HepG2 (cell line): ENCODE results near the gene SLC12A5. TPM values are rescaled to one million over a fixed set of nuclear protein-coding genes. Genes with fewer than 3 reads are reported as not detected.

Source experiments
- CHCHD3 ChIP-seq: sonication (generic); formaldehyde crosslinking; IDR thresholded peaks from 2 replicates; pipeline ENCODE4 v1.8.0; 2022; ENCODE audit warnings: mild to moderate bottlenecking, missing genetic modification reagents, moderate library complexity
- HDAC1 ChIP-seq: sonication (generic); formaldehyde crosslinking; IDR thresholded peaks from 2 replicates; pipeline ENCODE4 v1.5.1; 2020; ENCODE audit warnings: mild to moderate bottlenecking, missing genetic modification reagents
- HOXD1 ChIP-seq: sonication (generic); formaldehyde crosslinking; IDR thresholded peaks from 2 replicates; pipeline ENCODE4 v1.5.0; 2020; ENCODE audit warnings: missing genetic modification reagents
- PBX3 ChIP-seq: sonication (generic); formaldehyde crosslinking; IDR thresholded peaks from 2 replicates; pipeline ENCODE4 v1.8.1; 2023; ENCODE audit warnings: missing genetic modification reagents, inconsistent platforms, borderline replicate concordance
- SSRP1 ChIP-seq: IDR thresholded peaks from 2 replicates; pipeline ENCODE4 v1.6.1; 2016; ENCODE audit warnings: control low read depth
- TSC22D2 ChIP-seq: sonication (generic); formaldehyde crosslinking; IDR thresholded peaks from 2 replicates; pipeline ENCODE4 v1.5.1; 2020; ENCODE audit warnings: missing genetic modification reagents, mild to moderate bottlenecking, borderline replicate concordance
- ZBTB14 ChIP-seq: sonication (generic); formaldehyde crosslinking; IDR thresholded peaks from 2 replicates; pipeline ENCODE4 v1.4.0; 2020; ENCODE audit warnings: missing genetic modification reagents
- ZNF20 ChIP-seq: sonication (generic); formaldehyde crosslinking; IDR thresholded peaks from 2 replicates; pipeline ENCODE4 v1.4.0; 2020; ENCODE audit warnings: mild to moderate bottlenecking, moderate library complexity, missing genetic modification reagents
- ZNF318 ChIP-seq: sonication (generic); formaldehyde crosslinking; IDR thresholded peaks from 2 replicates; pipeline ENCODE4 v1.4.0; 2020; ENCODE audit warnings: mild to moderate bottlenecking, missing genetic modification reagents
- ZNF33A ChIP-seq: sonication (generic); formaldehyde crosslinking; IDR thresholded peaks from 2 replicates; pipeline ENCODE4 v1.5.1; 2020; ENCODE audit warnings: missing genetic modification reagents, mild to moderate bottlenecking, moderate library complexity, borderline replicate concordance
- ZNF496 ChIP-seq: sonication (generic); formaldehyde crosslinking; IDR thresholded peaks from 2 replicates; pipeline ENCODE4 v1.8.1; 2023; ENCODE audit warnings: mild to moderate bottlenecking, moderate library complexity, missing genetic modification reagents; ENCODE audit not compliant: insufficient replicate concordance
- ZNF572 ChIP-seq: sonication (generic); formaldehyde crosslinking; IDR thresholded peaks from 2 replicates; pipeline ENCODE4 v1.5.1; 2020; ENCODE audit warnings: mild to moderate bottlenecking, missing genetic modification reagents
- polyA plus RNA-seq, 8 experiments: library from polyadenylated mRNA; depleted of rRNA in 3 of 8; stranded (reverse) in 7 of 8; unstranded in 1 of 8; fragments of >200 nt; fragmentation: Illumina TruSeq in 4 of 8; extraction: Trizol in 4 of 8; gene quantifications; 2 replicates each; pipeline versions ENCODE4 v1.2.1 to v1.2.3, GENCODE V29; 2011 to 2016; ENCODE audit warnings: low read depth in 4 of 8, missing spikeins in 1 of 8, mixed read lengths in 1 of 8; ENCODE audit not compliant: insufficient read depth in 1 of 8
- total RNA-seq, 5 experiments: library from RNA; depleted of rRNA; stranded (reverse); fragments of >200 nt; fragmentation: Illumina TruSeq; extraction: Trizol; gene quantifications; 2 replicates each; pipeline ENCODE4 v1.2.3, GENCODE V29; 2016; ENCODE audit warnings: low read depth in 1 of 5
- TF ChIP-seq, protein P1 (sequence below): fragments of 450-650 bp; IDR thresholded peaks from 2 replicates; pipeline ENCODE4 v1.6.1; 2016
- TF ChIP-seq, protein P2 (sequence below): IDR thresholded peaks from 2 replicates; pipeline ENCODE4 v1.6.1; 2016; ENCODE audit warnings: missing biosample characterization, missing genetic modification reagents, low read depth

Gene SLC12A5
- total and polyA plus RNA-seq, 2 of the 13 experiments (the other 11 are each of a cell fraction or from before 2014, with no cell fraction given) = 4.3 to 5.4 TPM

DNA sequence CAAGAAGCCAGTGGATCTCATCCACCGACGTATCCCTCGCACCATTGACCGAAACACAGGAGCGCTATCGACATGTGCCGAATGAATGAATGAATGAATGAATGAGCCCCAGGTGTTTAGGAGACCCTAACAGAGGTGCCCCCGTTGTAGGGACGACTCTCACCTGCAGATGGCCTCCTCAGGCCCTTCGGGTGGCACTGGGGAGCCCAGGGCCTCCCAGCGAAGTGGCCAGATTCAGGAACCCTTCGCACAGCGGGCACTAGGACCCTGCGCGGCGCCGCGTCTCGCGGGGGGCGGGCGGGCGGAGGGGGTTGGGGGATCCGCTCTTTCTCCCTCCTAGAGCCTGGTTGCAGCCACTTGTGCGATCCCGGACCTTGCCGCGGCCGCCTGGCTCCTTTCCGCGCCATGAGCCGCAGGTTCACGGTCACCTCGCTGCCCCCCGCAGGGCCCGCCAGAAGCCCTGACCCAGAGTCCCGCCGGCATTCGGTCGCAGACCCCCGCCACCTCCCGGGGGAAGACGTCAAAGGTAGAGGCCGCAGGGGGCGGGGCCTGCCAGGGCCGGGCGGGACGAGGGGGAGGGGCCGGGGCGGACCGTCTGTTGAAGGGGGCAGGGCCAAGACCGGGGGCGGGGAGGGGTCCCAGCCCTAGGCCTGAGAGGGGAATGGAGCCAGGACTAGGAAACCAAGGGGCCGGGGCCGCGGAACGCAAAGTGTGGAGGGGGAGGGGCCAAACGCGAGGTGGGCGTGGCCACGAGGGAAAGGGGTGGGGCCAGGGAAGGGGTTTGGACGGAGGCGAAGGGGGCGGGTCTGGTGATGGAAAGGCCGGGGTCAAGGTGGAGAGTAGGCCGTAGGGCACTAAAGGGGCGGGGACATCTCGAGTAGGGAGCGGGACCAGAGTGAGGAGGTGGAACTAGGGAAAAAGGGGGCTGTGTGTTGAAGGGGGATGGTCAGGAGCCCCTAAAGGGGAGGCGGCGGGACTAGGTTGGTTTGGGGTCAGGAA, 7.4 kb upstream of the SLC12A5 start (continued):
- TF ChIP-seq, protein P1, sequence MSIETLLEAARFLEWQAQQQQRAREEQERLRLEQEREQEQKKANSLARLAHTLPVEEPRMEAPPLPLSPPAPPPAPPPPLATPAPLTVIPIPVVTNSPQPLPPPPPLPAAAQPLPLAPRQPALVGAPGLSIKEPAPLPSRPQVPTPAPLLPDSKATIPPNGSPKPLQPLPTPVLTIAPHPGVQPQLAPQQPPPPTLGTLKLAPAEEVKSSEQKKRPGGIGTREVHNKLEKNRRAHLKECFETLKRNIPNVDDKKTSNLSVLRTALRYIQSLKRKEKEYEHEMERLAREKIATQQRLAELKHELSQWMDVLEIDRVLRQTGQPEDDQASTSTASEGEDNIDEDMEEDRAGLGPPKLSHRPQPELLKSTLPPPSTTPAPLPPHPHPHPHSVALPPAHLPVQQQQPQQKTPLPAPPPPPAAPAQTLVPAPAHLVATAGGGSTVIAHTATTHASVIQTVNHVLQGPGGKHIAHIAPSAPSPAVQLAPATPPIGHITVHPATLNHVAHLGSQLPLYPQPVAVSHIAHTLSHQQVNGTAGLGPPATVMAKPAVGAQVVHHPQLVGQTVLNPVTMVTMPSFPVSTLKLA = no peak
- no peak for TF ChIP-seq ZNF33A (CRISPR knock-in tag)
- TF ChIP-seq HOXD1 (CRISPR knock-in tag) = no peak
- TF ChIP-seq ZBTB14 (CRISPR knock-in tag) = no peak
- 0 out of 2 replicates have a peak, but pooled peaks have one; percentile 75 for TF ChIP-seq ZNF572 (CRISPR knock-in tag)
- TF ChIP-seq TSC22D2 (CRISPR knock-in tag) = no peak
- TF ChIP-seq, protein P2, sequence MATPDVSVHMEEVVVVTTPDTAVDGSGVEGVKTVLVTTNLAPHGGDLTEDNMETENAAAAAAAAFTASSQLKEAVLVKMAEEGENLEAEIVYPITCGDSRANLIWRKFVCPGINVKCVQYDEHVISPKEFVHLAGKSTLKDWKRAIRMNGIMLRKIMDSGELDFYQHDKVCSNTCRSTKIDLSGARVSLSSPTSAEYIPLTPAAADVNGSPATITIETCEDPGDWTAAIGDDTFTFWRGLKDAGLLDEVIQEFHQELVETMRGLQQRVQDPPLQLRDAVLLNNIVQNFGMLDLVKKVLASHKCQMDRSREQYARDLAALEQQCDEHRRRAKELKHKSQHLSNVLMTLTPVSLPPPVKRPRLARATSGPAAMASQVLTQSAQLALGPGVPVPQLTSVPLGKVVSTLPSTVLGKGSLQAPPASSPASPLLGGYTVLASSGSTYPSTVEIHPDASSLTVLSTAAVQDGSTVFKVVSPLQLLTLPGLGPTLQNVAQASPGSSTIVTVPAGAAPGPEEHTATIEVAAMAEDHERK (CRISPR knock-in tag) = no peak
- no peak for TF ChIP-seq SSRP1 (CRISPR knock-in tag)
- no peak for TF ChIP-seq CHCHD3
- no peak for TF ChIP-seq ZNF20 (CRISPR knock-in tag)
- peak; percentile 65 for TF ChIP-seq HDAC1 (CRISPR knock-in tag)
- no peak for TF ChIP-seq PBX3 (CRISPR knock-in tag)
- 0 out of 2 replicates have a peak, but pooled peaks have one; percentile 65 for TF ChIP-seq ZNF318 (CRISPR knock-in tag)
- TF ChIP-seq ZNF496 = no peak
